Pericardium fibroblast (primary cell): Measurements from ENCODE around the gene WNT2B. TPM values are rescaled to one million over a fixed set of nuclear protein-coding genes. Genes with fewer than 3 reads are reported as not detected.

Experiments
- total RNA-seq: library from RNA; depleted of rRNA; stranded (reverse); fragments of >200 nt; gene quantifications from 2 replicates; pipeline ENCODE4 v1.2.3, GENCODE V29; 2015

Gene WNT2B
- 1.6 and 2.1 TPM in 2 replicates for total RNA-seq

DNA sequence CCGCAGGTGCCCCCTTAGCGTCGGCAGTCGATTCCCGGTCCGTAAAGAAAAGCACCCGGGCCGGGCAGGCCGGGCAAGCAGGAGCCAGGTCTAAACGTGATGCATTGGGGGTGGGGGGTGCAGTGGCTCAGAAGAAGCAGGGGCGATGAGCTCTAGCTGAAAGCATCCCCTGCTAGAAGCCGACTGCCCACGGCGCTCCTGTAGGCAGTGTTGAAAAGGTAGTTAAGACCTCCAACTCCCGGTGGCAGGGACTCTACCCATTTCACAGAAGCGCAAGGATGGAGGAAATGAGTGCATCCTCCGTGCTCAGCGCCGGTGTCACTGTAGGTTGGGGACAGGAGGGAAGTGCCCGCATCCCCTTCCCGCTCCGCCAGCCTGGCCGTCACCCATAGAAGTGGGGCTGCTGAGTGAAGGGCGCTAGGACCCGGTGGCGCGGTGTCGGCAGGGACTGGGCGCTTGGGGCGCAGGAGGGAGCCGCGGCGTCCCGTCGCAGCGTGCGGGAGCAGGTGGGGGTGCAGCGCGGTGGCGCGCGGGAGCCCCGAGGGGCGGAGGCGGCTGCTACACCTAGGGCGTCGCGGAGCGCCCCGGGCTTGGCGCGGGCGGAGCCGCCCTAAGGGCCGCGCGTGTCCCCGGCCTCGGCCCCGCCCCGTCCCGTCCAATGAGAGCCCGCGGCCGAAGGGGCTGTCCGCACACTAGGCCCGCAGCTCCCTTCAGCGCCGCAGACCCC is at the start of gene WNT2B:
TSS of gene WNT2B (plus strand) at position 688 of the 727 bp plus-strand sequence. CDS start 298 bp downstream, outside the sequence.

Other genes starting within 250 kb of the WNT2B start
- gene CTTNBP2NL, start 112.8 kb upstream of the WNT2B start, total RNA-seq = 9.5 and 11.1 TPM in 2 replicates
- gene ST7L, start 110.2 kb downstream of the WNT2B start, total RNA-seq = 13.8 and 15.9 TPM in 2 replicates
- gene CAPZA1, start 110.9 kb downstream of the WNT2B start, total RNA-seq = 172 and 202 TPM in 2 replicates
- gene MOV10, start 165.7 kb downstream of the WNT2B start, total RNA-seq = 28.4 and 29.1 TPM in 2 replicates
- 361 and 588 TPM in 2 replicates for gene RHOC, start 198.2 kb downstream of the WNT2B start, total RNA-seq
- gene PPM1J, start 206.4 kb downstream of the WNT2B start, total RNA-seq = 2.0 and 3.3 TPM in 2 replicates